ENCODE data around the gene RGS12.

Gene RGS12

GRCh38 chr4:3291411-3291968, 1.3 kb upstream of the RGS12 start:
- Histone ChIP-seq H3K79me2 (ENCODE audit: control insufficient read depth, low read length) (no peaks in the 10 kb centered on the region), H4K20me1 (ENCODE audit: control insufficient read depth, insufficient read depth, low read depth, low read length) (no peaks in the 10 kb centered on the region), H3K36me3 (ENCODE audit: control insufficient read depth, low read length) (no peaks in the 10 kb centered on the region), H3K27me3 (ENCODE audit: control insufficient read depth, low read length) (peaks cover 46% of the 10 kb centered on the region), H3K4me3 (ENCODE audit: low read length) (peak overlapping the region; percentile 76), H3K27ac (ENCODE audit: low read depth, low read length) (no peak overlapping the region), H3F3A (ENCODE audit: control insufficient read depth, insufficient read depth) (no peaks in the 10 kb centered on the region), H3K9me3 (ENCODE audit: control insufficient read depth, insufficient read depth, low read length) (no peaks in the 10 kb centered on the region), H3K9me2 (replicated peaks; ENCODE audit: control insufficient read depth, low read length) (no peaks in the 10 kb centered on the region), H3K4me2 (ENCODE audit: low read length) (peak overlapping the region; percentile 81), H3K4me1 (ENCODE audit: control insufficient read depth, low read length) (peaks cover 10% of the 10 kb centered on the region)
- peak; percentile 88; the same call in 1 of the 2 replicates for TF ChIP-seq EZH2phosphoT487 (IDR thresholded peaks at IDR 0.05; ENCODE audit: borderline replicate concordance, low read length)
- TF ChIP-seq, protein P1, sequence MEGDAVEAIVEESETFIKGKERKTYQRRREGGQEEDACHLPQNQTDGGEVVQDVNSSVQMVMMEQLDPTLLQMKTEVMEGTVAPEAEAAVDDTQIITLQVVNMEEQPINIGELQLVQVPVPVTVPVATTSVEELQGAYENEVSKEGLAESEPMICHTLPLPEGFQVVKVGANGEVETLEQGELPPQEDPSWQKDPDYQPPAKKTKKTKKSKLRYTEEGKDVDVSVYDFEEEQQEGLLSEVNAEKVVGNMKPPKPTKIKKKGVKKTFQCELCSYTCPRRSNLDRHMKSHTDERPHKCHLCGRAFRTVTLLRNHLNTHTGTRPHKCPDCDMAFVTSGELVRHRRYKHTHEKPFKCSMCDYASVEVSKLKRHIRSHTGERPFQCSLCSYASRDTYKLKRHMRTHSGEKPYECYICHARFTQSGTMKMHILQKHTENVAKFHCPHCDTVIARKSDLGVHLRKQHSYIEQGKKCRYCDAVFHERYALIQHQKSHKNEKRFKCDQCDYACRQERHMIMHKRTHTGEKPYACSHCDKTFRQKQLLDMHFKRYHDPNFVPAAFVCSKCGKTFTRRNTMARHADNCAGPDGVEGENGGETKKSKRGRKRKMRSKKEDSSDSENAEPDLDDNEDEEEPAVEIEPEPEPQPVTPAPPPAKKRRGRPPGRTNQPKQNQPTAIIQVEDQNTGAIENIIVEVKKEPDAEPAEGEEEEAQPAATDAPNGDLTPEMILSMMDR (IDR thresholded peaks at IDR 0.05; ENCODE audit: low read depth, low read length, poor library complexity, severe bottlenecking): no peak

GRCh38 chr4:3291969-3292570, 751 bp upstream of the RGS12 start:
- Histone ChIP-seq H4K20me1 (ENCODE audit: control insufficient read depth, insufficient read depth, low read depth, low read length) (no peaks in the 10 kb centered on the region), H3K4me2 (ENCODE audit: low read length) (peak overlapping the region; percentile 81), H3K27me3 (ENCODE audit: control insufficient read depth, low read length) (peaks cover 48% of the 10 kb centered on the region), H3K27ac (ENCODE audit: low read depth, low read length) (no peak overlapping the region), H3K9me2 (replicated peaks; ENCODE audit: control insufficient read depth, low read length) (no peaks in the 10 kb centered on the region), H3K79me2 (ENCODE audit: control insufficient read depth, low read length) (no peaks in the 10 kb centered on the region), H3F3A (ENCODE audit: control insufficient read depth, insufficient read depth) (no peaks in the 10 kb centered on the region), H3K4me3 (ENCODE audit: low read length) (peak overlapping the region; percentile 76), H3K36me3 (ENCODE audit: control insufficient read depth, low read length) (no peaks in the 10 kb centered on the region), H3K9me3 (ENCODE audit: control insufficient read depth, insufficient read depth, low read length) (no peaks in the 10 kb centered on the region), H3K4me1 (ENCODE audit: control insufficient read depth, low read length) (peaks cover 10% of the 10 kb centered on the region)
- peak; percentile 24; the same call in 1 of the 2 replicates for TF ChIP-seq EZH2phosphoT487 (IDR thresholded peaks at IDR 0.05; ENCODE audit: borderline replicate concordance, low read length)
- TF ChIP-seq, protein P1 (IDR thresholded peaks at IDR 0.05; ENCODE audit: low read depth, low read length, poor library complexity, severe bottlenecking): no peak

- H3K4me1 ChIP-seq (ENCODE audit: control insufficient read depth, low read length): peaks cover 10% of the 10 kb centered on the region
- no peaks in the 10 kb centered on the region for H3K9me2 ChIP-seq (replicated peaks; ENCODE audit: control insufficient read depth, low read length)
- H3K4me3 ChIP-seq (ENCODE audit: low read length): peak overlapping the region; percentile 47
- no peaks in the 10 kb centered on the region for H4K20me1 ChIP-seq (ENCODE audit: control insufficient read depth, insufficient read depth, low read depth, low read length)
- no peaks in the 10 kb centered on the region for H3F3A ChIP-seq (ENCODE audit: control insufficient read depth, insufficient read depth)
- H3K36me3 ChIP-seq (ENCODE audit: control insufficient read depth, low read length): no peaks in the 10 kb centered on the region
- H3K27me3 ChIP-seq (ENCODE audit: control insufficient read depth, low read length): peaks cover 44% of the 10 kb centered on the region
- H3K79me2 ChIP-seq (ENCODE audit: control insufficient read depth, low read length): no peaks in the 10 kb centered on the region
- H3K9me3 ChIP-seq (ENCODE audit: control insufficient read depth, insufficient read depth, low read length): no peaks in the 10 kb centered on the region
- no peak overlapping the region for H3K27ac ChIP-seq (ENCODE audit: low read depth, low read length)
- H3K4me2 ChIP-seq (ENCODE audit: low read length): peak overlapping the region; percentile 43
- TF ChIP-seq, protein P1 (IDR thresholded peaks at IDR 0.05; ENCODE audit: low read depth, low read length, poor library complexity, severe bottlenecking): no peak
- TF ChIP-seq EZH2phosphoT487 (IDR thresholded peaks at IDR 0.05; ENCODE audit: borderline replicate concordance, low read length): peak; percentile 88; the same call in 1 of the 2 replicates
Measured at GRCh38 chr4:3293401-3294391, 875 bp downstream of the RGS12 start.
